Mucosa of gallbladder (tissue), 1 donor: ENCODE results near the gene MACROD2. TPM values are rescaled to one million over a fixed set of nuclear protein-coding genes. Genes with fewer than 3 reads are reported as not detected.
"Not testable (repeated sequence)": the region's sequence is repeated elsewhere in the genome, so short reads cannot be mapped to it uniquely, and the experiment has no call there.

ENCODE experiments used
- DNase-seq: peaks from one replicate; pipeline ENCODE4 v3.0.0-alpha.2; 2020; ENCODE audit warnings: low spot score
- total RNA-seq: library from RNA; stranded (reverse); gene quantifications from one replicate; pipeline ENCODE4 v1.2.1, GENCODE V29; 2021
- donor health status: DM: no; HTN: no; CAD: no.

Gene MACROD2
- total RNA-seq, 1 donor from 2014 or later, result 7.5 TPM

DNA sequence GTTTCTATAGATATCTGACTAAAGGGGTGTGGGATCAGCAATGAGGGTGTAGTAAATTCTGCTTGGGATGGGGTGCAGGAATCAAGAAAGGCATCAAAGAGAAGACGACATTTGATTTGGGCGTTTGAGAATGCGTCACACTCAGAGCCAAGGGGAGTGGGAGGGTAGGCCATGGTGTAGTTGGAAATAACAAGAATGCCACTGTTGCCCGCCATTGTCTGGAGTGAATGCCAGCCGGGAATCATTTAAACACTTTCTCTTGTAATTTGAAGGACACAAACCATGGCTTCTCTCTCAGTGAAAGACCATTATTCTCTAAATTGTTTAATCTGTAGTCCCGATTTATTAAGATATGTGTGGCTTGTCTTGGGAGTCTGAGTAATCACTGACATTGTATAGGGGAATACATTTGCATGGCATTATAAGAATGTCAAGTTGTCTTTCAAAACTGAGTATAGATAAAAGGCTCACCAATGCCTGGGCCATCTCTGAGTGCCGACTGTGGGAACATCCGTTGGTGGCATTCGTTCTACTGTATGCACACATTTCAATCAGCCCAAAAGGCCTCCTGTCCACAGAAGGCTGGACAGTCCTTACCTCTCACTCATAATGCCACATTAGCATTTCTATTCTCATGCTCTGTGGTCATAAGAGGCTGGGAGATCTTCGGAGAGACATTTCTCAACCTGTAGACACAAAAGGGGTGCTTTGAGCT, 1800.1 kb downstream of the MACROD2 start:
- no peak for DNase-seq

DNA sequence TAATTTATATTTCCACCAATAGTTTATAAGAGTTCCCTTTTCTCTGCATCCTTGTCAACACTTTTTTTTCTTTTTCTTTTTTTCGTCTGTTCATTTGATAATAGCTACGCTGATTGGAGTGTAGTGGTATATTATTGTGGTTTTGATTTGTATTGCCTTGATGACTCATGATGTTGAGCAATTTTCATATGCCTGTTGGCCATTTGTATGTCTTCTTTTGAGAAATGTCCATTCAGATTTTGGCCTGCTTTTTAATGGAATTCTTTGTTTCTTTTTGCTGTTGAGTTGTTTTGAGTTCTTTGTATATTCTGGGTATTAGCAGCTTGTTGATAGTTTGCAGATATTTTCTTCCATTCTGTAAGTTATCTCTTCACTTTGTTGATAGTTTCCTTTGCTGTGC, 1804.6 kb downstream of the MACROD2 start:
- DNase-seq, result no peak

DNA sequence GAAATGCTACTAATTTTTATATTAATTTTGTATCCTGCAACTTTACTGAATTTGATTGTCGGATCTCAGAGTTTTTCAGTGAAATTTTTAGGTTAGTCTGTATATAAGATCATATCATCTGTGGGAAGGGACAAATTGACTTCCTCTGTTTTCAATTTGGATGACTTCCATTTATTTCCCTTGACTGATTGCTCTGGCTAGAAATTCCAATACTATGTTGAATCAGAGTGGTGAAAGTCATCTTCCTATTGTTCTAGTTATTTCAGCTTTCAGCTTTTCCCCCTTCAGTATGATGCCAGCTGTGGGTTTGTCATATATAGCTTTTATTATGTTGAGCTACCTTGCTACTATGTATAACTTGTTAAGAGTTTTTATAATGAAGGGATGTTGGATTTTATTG, 1806.7 kb downstream of the MACROD2 start:
- no peak for DNase-seq

DNA sequence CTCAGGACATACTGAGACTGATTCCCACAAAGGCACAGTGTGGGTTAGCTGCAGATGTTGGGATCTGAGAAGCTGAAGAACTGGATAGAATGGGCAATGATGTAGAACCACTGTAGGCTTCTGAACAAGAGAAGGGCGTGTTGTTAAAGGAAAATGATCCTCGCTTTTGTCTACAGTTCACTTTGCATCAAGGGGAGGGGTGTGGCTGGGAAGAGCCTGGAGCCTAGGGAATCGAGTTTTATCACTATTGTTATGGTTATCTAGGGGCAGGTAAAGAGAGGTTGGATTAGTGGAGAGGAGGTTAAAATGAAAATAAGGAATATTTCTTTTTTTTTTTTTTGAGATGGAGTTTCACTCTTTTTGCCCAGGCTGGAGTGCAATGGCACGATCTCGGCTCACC, 1809.8 kb downstream of the MACROD2 start:
- no peak for DNase-seq

DNA sequence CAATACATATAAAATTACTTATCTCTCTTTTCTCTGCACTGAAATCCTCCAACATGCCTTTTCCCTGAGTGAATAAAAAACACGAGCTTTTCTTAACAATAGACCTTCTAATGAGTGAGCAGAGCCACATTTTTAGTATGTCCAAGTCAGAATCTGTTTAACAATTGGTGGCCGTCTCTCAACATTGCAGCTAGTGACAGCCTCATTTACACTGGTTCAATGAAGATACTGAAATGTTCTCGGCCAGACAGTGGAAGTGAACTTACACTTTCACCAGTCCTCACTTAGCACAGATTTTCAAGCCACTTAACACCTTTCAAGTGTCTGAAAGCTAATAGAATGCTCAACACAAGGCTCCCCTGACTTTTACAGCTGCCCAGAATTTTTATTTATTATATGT, 1810.8 kb downstream of the MACROD2 start:
- no peak for DNase-seq

DNA sequence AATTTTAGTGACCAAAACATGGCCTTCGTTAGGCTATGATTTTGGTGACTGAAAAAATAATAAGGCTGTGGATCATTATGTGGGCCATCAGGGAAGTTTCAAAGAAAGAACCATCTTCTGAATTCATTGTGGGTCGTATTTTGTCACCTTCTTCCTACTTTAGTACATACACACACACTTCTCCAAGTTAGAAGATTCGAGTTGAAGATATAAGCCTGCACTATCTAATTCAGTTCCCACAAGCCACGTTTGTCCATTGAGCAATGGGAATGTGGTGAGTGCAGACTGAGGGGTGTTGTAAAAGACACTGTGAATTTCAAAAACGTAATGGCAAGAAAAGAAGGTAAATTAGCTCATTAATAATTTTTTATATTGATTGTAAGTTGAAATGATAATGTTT, 1812.0 kb downstream of the MACROD2 start:
- DNase-seq, result no peak

DNA sequence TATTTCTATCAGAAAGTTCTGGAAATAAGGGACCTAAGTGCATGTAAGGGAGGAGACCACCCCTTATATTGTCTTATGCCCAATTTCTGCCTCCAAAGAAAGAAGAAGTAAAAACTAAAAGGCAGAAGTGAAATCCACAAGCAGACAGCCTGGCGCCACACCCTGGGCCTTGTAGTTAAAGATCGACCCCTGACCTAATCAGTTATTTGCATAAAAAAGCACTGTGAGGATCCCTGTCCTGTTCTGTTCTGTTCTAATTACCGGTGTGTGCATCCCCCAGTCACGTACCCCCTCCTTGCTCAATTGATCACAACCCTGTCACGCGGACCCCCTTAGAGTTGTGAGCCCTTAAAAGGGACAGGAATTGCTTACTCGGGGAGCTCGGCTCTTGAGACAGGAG, 1812.5 kb downstream of the MACROD2 start:
- not testable (repeated sequence) for DNase-seq

DNA sequence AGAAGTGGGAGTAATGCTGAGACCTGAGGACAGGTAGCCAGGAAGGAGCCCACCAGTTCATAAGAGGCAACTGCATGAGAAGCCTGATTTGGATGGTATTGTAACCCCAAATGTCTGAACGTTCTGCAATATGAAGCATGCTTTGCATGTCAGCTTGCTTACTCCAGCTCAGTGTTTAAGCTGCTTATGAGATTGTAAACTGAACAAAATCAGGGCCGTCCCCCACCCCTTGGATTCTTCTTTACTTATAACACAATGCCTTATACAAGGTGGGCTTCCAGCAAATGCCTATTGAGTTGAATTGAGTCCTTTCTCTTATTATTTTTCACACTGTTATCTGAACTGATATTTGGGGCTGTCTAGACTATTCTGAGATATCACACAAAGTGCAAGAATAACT, 1816.6 kb downstream of the MACROD2 start:
- no peak for DNase-seq

DNA sequence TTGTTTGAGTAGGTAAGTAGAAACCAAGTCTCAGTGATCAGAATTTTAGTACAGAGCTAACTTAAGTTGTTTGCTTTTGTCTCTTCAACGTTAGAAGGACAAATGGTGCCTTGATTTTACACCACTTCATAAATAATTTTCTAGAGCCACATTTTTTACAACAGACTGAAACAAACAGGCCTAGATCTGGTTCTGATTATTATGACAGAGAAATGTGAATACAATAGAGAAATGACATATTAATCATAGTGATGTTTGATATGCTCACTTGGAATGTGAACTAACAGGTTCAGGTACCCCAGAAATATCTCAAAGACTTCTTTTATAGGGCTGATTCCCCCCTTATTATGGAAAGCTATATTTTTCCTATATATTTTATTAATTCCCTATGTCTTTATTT, 1817.4 kb downstream of the MACROD2 start:
- no peak for DNase-seq

DNA sequence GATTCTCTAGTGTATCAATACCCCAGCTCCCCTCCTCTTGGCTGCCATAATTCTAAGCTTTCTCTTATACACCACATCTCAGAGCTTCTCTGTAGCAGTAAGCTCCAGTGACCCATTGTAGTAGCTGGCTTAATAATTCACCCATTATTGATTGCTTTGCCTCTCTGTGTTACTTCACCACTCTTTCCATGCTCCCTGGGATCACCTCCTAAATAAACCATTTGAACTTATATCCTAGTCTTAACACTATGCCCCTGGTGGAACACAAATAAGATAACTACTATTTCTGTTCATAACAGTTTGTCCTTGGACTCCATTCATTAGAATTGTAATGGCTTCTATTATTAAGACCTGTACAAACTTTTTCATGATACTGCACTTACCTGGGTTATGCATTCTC, 1819.0 kb downstream of the MACROD2 start:
- DNase-seq, result peak; percentile 11

DNA sequence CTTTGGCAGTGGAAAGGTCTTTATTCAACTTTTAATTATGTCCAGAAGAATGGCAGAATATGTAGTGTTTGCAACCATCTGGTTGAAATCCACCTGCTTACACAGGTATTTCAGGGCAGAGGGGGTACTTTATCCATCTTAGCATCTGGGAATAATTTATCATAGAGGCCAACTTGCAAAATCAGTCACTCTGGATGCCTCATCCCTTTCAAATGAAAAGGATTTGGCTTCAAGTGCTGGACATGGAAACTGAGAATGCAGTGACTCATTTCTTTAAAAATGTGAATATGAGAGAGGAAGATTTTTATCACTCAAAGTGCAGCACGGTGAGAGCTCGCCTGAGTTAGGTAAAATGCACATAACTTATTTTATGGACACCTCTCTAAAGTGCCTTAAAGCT, 1819.6 kb downstream of the MACROD2 start:
- DNase-seq, result no peak

DNA sequence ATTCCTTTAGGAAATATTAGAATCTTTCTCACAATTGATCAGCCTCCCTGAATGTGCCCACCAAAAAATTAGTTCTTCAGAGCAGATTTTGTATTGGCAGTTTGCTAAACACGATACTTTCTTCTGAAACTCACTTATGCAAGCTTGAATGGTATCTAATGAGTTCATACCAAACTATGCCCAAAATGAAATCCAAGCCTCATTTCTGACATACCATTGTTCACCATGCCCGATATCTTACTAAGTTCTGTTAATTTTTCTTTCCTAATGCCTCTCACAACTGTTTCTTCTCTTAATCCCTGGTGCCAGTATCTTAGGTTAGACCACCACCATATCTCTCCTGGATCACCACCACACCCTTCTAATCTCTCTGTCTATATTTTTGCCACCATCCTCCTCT, 1822.0 kb downstream of the MACROD2 start:
- DNase-seq, result no peak

DNA sequence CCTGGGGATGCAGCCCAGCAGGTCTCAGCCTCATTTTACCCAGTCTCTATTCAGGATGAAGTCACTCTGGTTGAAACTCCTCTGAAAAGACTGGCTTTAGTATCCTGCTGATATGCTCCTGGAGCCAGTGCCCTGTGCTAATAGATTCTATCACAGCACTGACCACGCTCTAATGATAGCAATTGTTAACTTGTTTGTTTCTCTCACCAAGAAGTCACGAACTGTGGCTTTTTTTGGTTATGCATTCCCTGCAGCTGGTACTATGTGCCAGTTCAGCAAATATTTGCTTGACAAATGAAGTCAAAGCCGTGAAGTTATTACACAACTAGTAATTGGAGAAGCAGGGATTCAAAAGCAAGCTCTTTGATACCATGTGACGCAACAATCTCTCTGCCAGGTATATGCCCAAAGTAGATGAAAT, 1823.3 kb downstream of the MACROD2 start:
- no peak for DNase-seq

DNA sequence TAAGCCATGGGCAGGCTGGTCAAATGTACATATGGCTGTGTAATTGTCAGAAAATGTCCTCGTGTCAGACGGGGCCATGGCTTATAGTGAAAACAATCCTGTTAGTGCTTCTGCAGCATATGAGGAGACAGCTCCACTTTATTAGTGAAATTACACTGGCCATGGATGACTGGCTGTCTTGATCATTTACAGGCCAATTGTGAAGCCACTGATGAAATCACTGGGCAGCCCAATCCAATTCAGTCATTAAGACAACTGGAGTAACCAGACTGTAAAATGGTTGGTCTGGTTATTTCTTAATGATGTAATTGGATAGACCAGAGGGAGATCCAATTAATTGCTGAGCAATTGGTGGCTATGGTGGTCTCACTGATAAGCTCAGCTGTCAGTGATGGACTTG, 1828.4 kb downstream of the MACROD2 start:
- DNase-seq, result no peak

DNA sequence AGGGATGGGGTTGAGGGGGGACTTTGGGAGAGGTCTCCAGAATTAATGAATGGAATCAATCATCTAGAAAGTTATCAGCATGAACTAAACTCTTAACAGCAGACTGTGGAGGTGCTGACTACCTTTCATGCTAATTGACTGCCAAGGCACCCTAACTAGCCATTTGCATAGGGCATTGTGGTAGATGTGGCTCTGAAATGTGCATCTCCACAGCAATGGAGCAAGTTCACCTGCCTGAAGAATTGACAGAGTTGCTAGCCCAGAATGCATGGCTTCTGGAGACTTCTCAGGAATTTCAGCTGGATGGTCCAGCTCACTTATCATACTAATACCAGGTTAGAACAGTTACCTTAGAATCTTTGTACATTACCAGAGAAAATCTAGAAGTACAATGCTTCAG, 1832.3 kb downstream of the MACROD2 start:
- no peak for DNase-seq

DNA sequence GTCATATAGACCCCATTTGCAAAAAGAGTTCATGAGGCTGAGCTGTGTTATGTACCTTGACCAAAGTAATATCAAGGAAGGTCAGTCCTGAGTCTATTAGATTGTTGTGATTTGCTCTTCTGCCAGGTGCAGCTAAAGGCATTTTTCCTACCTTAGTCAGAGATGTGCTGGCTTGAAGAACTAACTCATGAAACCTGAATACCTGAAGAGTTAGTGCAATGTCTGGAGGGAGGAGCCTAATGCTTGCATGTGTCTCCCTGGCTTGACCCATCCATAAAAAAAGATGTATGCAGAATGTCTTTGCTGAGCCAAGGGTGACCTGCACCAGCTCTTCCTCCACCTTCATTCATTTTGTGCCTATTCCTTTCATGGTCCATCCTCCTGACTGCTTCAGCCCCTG, 1835.9 kb downstream of the MACROD2 start:
- no peak for DNase-seq

DNA sequence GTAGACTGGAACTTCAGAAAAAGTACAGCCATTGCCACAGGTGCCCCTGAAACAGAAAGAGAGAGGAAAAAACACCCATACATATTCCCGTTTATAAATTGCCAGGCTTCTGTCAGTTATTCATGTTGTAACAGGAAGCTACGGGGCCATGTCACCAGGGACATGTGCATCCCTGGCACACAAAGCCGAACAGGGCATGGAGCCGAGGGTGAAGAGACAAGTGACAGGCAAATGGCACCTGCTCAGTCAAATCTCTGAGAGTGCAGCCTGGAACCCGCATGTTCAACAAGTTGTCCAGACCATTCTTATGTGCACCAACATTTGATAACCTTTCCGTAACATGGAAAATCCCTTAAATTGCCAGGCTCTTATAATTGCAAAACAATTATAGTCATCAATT, 1837.2 kb downstream of the MACROD2 start:
- no peak for DNase-seq

DNA sequence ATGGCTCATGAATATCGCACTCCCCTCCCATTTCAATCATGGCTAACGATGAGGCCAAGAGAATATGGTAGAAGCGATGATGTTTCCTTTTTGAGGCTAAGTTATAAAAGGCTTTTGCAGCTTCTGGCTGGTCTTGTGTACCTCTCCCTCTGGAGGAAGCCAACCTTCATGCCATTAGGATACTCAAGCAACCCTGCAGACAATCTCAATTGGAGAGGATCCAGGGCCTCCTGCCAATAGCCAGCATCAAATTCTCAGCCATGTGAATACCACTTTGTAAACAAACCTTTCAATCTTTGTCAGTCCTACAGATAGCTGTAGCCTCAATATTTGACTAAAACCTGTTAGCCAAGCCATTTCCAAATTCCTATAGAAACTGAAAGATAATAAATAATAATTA, 1839.5 kb downstream of the MACROD2 start:
- peak; percentile 11 for DNase-seq

DNA sequence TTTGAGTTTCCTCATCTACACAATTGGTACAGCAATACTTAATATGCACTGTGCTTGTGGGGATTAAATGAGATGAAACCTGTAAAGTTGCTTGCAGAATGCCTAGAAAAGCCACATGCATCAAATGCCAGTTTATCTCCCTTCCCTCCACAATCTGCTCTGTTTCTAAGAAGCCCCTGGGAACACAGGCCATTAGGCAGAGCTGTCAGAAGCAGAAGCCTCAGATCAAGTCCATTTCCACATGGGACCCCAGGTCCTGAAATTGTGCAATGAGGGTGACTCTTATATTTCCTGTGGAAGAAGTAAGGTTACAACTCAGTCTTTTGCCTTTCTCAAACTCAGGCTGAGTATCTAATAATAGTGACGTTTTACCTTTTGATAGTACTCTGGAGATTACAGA, 1840.5 kb downstream of the MACROD2 start:
- DNase-seq, result no peak

DNA sequence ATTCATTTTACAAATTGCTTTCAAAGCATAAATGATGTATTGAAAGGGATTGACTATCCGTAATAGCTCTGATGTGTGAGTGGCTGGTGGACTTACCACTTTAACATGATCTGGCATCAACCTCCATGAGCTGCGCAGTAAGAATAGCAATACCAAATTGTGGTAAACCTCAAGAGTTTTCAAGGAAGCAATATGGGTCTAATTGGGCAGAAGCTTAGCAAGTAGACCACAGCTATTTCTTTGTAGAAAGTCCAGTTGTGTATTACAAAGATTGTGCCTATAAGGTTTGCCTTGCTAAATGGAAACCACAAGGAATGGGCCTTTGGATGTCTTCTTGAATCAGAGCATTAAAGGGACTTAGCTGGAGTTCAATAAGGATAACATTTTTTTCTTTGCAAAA, 1841.3 kb downstream of the MACROD2 start:
- no peak for DNase-seq

DNA sequence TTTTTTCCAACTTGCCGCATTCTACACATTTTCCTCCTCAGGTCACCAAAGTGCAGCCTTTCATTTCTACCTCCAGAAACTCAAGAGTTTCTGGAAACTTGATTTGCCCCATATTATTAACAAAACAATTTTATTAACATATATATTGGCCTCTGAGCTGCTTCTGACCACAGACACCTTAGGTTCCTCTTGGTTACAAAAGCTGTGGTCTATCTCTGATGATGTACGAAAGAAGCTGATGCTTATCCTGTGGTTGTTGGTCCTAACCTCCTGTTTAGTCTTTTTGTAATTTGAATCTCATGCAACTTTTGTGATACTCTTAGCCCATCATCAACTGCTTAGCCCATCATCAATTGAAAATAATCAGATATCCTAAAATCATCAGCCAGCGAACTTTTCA, 1842.2 kb downstream of the MACROD2 start:
- no peak for DNase-seq

DNA sequence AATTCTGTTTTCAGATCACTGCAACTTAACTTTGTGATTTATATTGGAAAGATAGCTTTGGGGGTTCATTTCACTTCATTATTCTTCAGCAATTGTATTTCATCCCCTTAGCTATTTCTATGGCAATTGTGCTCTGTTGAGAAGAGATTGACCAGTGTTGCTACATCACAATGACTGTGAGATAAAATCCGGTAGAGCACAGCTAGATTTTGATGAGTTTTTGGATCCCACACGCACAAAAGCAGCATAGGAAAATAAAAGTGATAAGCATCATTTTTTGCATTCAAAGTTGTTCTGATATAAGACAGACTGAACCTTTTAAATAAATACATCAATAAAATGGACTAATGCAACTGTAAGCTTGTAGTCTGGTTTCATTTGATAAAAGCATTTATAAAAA, 1843.2 kb downstream of the MACROD2 start:
- DNase-seq, result no peak

DNA sequence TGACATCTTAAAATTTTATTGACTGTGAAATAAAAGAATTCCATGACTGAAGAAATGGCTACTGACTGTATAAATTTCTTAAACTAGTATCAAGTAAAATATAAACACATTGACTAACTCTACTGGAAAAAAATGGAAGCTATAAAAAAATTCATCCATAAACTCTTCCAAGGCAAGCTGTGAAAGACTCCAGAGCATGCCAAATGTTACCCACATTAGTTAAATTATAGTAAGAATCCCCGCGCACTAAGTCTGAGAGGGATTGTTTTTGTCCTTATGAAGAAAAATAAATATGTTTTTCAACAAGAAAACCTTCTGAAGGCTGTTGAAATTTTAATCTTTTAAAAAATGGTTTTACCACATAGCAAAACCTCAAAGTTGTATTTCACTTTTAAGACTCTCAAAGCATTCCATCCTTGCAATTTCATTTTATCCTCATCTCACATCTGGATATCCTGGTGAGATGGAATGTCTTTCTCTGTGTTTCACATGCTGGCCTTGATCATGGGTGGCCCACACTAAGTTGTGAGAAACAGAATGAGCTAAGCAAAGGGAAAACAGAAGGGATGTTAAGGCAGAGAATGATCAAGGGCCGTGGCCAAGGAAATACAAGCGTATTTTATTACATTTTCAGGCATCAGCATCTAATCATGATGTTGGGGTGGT, 1845.5 kb downstream of the MACROD2 start:
- DNase-seq, result no peak

DNA sequence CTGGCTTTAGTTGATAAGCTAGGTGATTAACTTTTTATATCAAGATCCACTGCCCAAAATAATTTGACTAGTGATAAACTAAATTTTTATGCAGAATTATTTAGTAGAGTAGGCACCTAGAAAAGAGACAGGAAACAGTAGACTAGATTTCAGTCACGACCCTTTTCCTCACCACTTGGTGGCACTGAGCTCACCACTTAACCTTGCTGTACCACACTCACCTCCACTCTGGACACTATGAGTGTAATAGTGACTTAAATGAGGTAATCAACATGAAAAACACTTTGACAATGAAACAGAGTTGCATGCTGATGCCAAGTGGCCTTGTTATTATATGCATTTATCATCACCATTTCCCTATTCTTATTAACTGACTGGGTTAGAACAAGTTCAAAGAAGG, 1847.6 kb downstream of the MACROD2 start:
- DNase-seq, result no peak
